HepG2 (cell line): ENCODE data around the gene CPNE5. TPM values are rescaled to one million over a fixed set of nuclear protein-coding genes. Genes with fewer than 3 reads are reported as not detected.
A peak's percentile ranks its signal among the peaks of the same experiment; 100 is the strongest.

Experiments
- ATAC-seq: fragments of 200-7000 bp; cut with Tn5 transposase; 3 replicates; pipeline ENCODE4 v1.9.1; 2020; ENCODE audit warnings: mild to moderate bottlenecking, moderate library complexity
- BruUV-seq: library from RNA; stranded (reverse); fragments of 400-500 nt; replicated peaks from 2 replicates; lab custom pipeline; 2021; lab: Mats Ljungman, UMichigan
- CTCF ChIA-PET: fragments of 300-600 bp; formaldehyde crosslinking; extraction: SDS; loops from one replicate; lab custom pipeline; 2021; ENCODE audit warnings: low total read pairs, inconsistent platforms, low intra/inter-chr PET ratio; lab: Yijun Ruan, JAX
- POLR2A ChIA-PET: fragments of 350-600 bp; sonication (Branson Sonifier 250); formaldehyde crosslinking; loops from one replicate; lab custom pipeline; 2020; ENCODE audit warnings: antibody characterized with exemption, inconsistent platforms; lab: Yijun Ruan, JAX
- DNase-seq: peaks from one replicate; pipeline ENCODE4 v3.0.0-alpha.2; 2015; ENCODE audit warnings: low spot score
- FAIRE-seq: peaks from 3 replicates; lab custom pipeline; 2011; peaks lifted over from hg19 to GRCh38; lab: Jason Lieb, UNC
- H2AFZ ChIP-seq: one replicate; pipeline ENCODE4 v1.6.1; 2011; ENCODE audit warnings: low read length, inconsistent platforms
- H3K27ac ChIP-seq: fragments of 300-600 bp; 3 replicates; pipeline ENCODE4 v1.8.0; 2011; ENCODE audit warnings: mixed run types, mild to moderate bottlenecking, mixed read lengths, low read length, inconsistent platforms; ENCODE audit not compliant: insufficient read depth; ENCODE audit errors: extremely low read length
- H3K27me3 ChIP-seq, 2 experiments: fragments of 200-600 bp in 1 of 2; 2 replicates in 1 of 2; 3 replicates in 1 of 2; pipeline versions ENCODE4 v1.6.0 to v1.8.0; 2011; ENCODE audit warnings: low read length in 2 of 2, mild to moderate bottlenecking in 2 of 2, moderate library complexity in 2 of 2, inconsistent platforms in 1 of 2; ENCODE audit not compliant: insufficient read depth in 2 of 2, control insufficient read depth in 1 of 2
- H3K36me3 ChIP-seq, 2 experiments: fragments of 200-600 bp in 1 of 2; replicated peaks in 1 of 2; 2 replicates in 1 of 2; 3 replicates in 1 of 2; pipeline versions ENCODE4 v1.5.1 to v1.8.0; 2011; ENCODE audit warnings: low read length in 2 of 2, inconsistent platforms in 1 of 2; ENCODE audit not compliant: insufficient read depth in 2 of 2, control insufficient read depth in 1 of 2
- H3K4me1 ChIP-seq: 2 replicates; pipeline ENCODE4 v1.5.1; 2012; ENCODE audit warnings: low read length, inconsistent platforms; ENCODE audit not compliant: insufficient read depth
- H3K4me2 ChIP-seq: 2 replicates; pipeline ENCODE4 v1.6.0; 2011; ENCODE audit warnings: low read depth, low read length, inconsistent platforms
- H3K4me3 ChIP-seq, 3 experiments: fragments of 200-600 bp in 1 of 3; sonication (generic), shearing (Covaris generic) in 1 of 3; replicated peaks in 1 of 3; 2 replicates each; pipeline ENCODE4 v1.5.1; 2011 to 2016; ENCODE audit warnings: low read length in 3 of 3, inconsistent platforms in 2 of 3, low read depth in 2 of 3, mild to moderate bottlenecking in 2 of 3, control low read depth in 1 of 3, mixed read lengths in 1 of 3; ENCODE audit not compliant: insufficient read depth in 1 of 3
- H3K79me2 ChIP-seq: one replicate; pipeline ENCODE4 v1.6.1; 2011; ENCODE audit warnings: low read length, inconsistent platforms; ENCODE audit not compliant: insufficient read depth
- H3K9ac ChIP-seq: 2 replicates; pipeline ENCODE4 v1.6.0; 2011; ENCODE audit warnings: mild to moderate bottlenecking, low read depth, low read length, inconsistent platforms; ENCODE audit not compliant: insufficient read depth
- H3K9me3 ChIP-seq: 2 replicates; pipeline ENCODE4 v1.5.1; 2012; ENCODE audit warnings: mild to moderate bottlenecking, low read length
- H4K20me1 ChIP-seq: 2 replicates; pipeline ENCODE4 v1.6.0; 2011; ENCODE audit warnings: inconsistent platforms, mild to moderate bottlenecking, low read length, moderate library complexity; ENCODE audit not compliant: insufficient read depth
- ARNT2 ChIP-seq: sonication (generic); formaldehyde crosslinking; IDR thresholded peaks from 2 replicates; pipeline ENCODE4 v1.8.0; 2022; ENCODE audit warnings: mild to moderate bottlenecking, low read depth, missing genetic modification reagents, moderate library complexity
- CREB3 ChIP-seq: sonication (generic); formaldehyde crosslinking; IDR thresholded peaks from 2 replicates; pipeline ENCODE4 v1.5.0; 2020; ENCODE audit warnings: missing genetic modification reagents
- FOXO4 ChIP-seq: sonication (generic); formaldehyde crosslinking; conservative IDR thresholded peaks from 2 replicates; pipeline ENCODE4 v1.8.1; 2023; ENCODE audit warnings: missing genetic modification reagents
- ZNF687 ChIP-seq: sonication (generic); formaldehyde crosslinking; IDR thresholded peaks from 2 replicates; pipeline ENCODE4 v1.5.1; 2020; ENCODE audit warnings: mild to moderate bottlenecking, missing genetic modification reagents, moderate library complexity
- WGBS: methylation state at CpG from one replicate; pipeline ENCODE4 v1.1.6; 2017; ENCODE audit warnings: low lambda C conversion rate; 5-methylcytosine and 5-hydroxymethylcytosine counted together
- in situ Hi-C: cut with HindIII; loops from 2 replicates; pipeline ENCODE4 v1.10.0; 2017; ENCODE audit warnings: low pct_unique_long_range_greater_than_20kb; ENCODE audit not compliant: extremely low pct_ligation_motif_present
- intact Hi-C: fragments of 100-400 bp; cut with micrococcal nuclease; formaldehyde crosslinking; loops from one replicate; pipeline ENCODE4 v1.10.0; 2022; ENCODE audit not compliant: unreplicated experiment
- polyA plus RNA-seq, 8 experiments: library from polyadenylated mRNA; depleted of rRNA in 3 of 8; stranded (reverse) in 7 of 8; unstranded in 1 of 8; fragments of >200 nt; fragmentation: Illumina TruSeq in 4 of 8; extraction: Trizol in 4 of 8; gene quantifications; 2 replicates each; pipeline versions ENCODE4 v1.2.1 to v1.2.3, GENCODE V29; 2011 to 2016; ENCODE audit warnings: low read depth in 4 of 8, missing spikeins in 1 of 8, mixed read lengths in 1 of 8; ENCODE audit not compliant: insufficient read depth in 1 of 8
- total RNA-seq, 5 experiments: library from RNA; depleted of rRNA; stranded (reverse); fragments of >200 nt; fragmentation: Illumina TruSeq; extraction: Trizol; gene quantifications; 2 replicates each; pipeline ENCODE4 v1.2.3, GENCODE V29; 2016; ENCODE audit warnings: low read depth in 1 of 5

The CPNE5 gene
- total and polyA plus RNA-seq, 2 of the 13 experiments (the other 11 are each of a cell fraction or from before 2014, with no cell fraction given): 0.16 TPM; not detected in 1

- CTCF ChIA-PET: interaction anchor here (4.1 kb wide), 1 partner anchor 98 kb away, joined by 59 read pairs; no protein-coding TSS in a partner anchor
- DNase-seq (no peak), ATAC-seq (no peak), FAIRE-seq (no peak)
- H3K27ac ChIP-seq: no peak overlapping the region
- intact Hi-C loops (loop anchor here (5.0 kb wide), 1 partner anchor 40 kb away; no protein-coding TSS in a partner anchor), in situ Hi-C loops (loop anchor here (5.0 kb wide), 1 partner anchor 100 kb away; no protein-coding TSS in a partner anchor)
- no peak overlapping the region for H2AFZ ChIP-seq
- BruUV-seq: no TSS peak
- H3K4me1 ChIP-seq: no peaks in the 10 kb centered on the region
- H3K4me2 ChIP-seq: no peak overlapping the region
- H3K27me3 ChIP-seq: peaks cover 7 to 50% of the 10 kb centered on the region in 2 experiments; a peak in 4 of 5 replicates
- H3K9ac ChIP-seq: no peak overlapping the region
- H4K20me1 ChIP-seq: no peaks in the 10 kb centered on the region
- H3K9me3 ChIP-seq: no peaks in the 10 kb centered on the region
- TF ChIP-seq ZNF687 (CRISPR knock-in tag) (peak; percentile 17; the same call in 1 of the 2 replicates), FOXO4 (CRISPR knock-in tag) (no peak), ARNT2 (CRISPR knock-in tag) (no peak), CREB3 (CRISPR knock-in tag) (no peak)
- WGBS: 40% methylated on average over 7 of the region's 10 CpGs
- H3K36me3 ChIP-seq: no peaks in the 10 kb centered on the region
- H3K4me3 ChIP-seq: no peak overlapping the region
- POLR2A ChIA-PET: no interaction called here
- no peaks in the 10 kb centered on the region for H3K79me2 ChIP-seq
Observed at GRCh38 chr6:36722365-36722764, 116.9 kb downstream of the CPNE5 start.
